GM12874 (cell line): ENCODE measurements around the gene TPRN.

Source experiments
- CTCF ChIP-seq: IDR thresholded peaks from 2 replicates; pipeline ENCODE4 v1.5.1; 2011; ENCODE audit warnings: low read depth, mild to moderate bottlenecking, control low read depth, low read length, moderate library complexity; ENCODE audit not compliant: insufficient read depth

Gene TPRN

GRCh38 chr9:137227853-137228505 is 27.4 kb upstream of the TPRN start:
- no peak for TF ChIP-seq CTCF

GRCh38 chr9:137227054-137227852 is 26.7 kb upstream of the TPRN start, which contains the start of gene RNF224:
RNF224 (plus strand) TSS chr9:137227502; CDS start chr9:137228336, 834 bp downstream.
- TF ChIP-seq CTCF = peak; percentile 93

GRCh38 chr9:137226338-137227053 is 26.0 kb upstream of the TPRN start:
- no peak for TF ChIP-seq CTCF

- TF ChIP-seq CTCF = no peak
Measured at GRCh38 chr9:137225699-137226331, 25.3 kb upstream of the TPRN start.

GRCh38 chr9:137224830-137225694 is 24.5 kb upstream of the TPRN start, which contains the start of gene CYSRT1:
CYSRT1 (plus strand) TSS chr9:137225174; CDS start chr9:137225622, 448 bp downstream.
- TF ChIP-seq CTCF = no peak

GRCh38 chr9:137223078-137223970 is 22.8 kb upstream of the TPRN start:
- TF ChIP-seq CTCF = no peak
